Measurements from ENCODE around the gene CALN1.

Gene CALN1

DNA sequence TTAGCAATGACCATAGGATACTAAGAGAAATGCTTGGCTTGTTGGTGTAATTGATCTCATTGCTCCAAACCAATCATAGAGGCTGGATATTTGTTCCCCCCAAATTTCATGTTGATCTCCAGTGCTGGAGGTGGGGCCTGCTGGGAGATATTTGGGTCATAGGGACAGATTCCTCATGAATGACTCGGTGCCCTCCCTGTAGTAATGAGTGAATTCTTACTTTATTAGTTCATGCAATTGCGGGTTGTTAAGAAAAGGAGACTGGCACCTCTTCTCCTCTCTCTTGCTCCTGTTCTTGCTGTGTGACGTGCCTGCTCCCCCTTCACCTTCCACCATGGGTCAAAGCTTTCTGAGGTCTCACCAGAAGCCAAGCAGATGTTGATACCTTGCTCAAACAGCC lies 630.1 kb downstream of the CALN1 start:
- Histone ChIP-seq H3K4me1 (ENCODE audit: control insufficient read depth, insufficient read depth, low read length, poor library complexity, severe bottlenecking) (no peaks in the 10 kb centered on the region), H3K4me3 (ENCODE audit: insufficient read depth, low read depth, low read length, poor library complexity, severe bottlenecking) (no peak overlapping the region), H3K36me3 (ENCODE audit: control insufficient read depth, insufficient read depth, low read length) (no peaks in the 10 kb centered on the region), H3K9me3 (ENCODE audit: control insufficient read depth, low read length) (no peaks in the 10 kb centered on the region), H3K27me3 (replicated peaks; ENCODE audit: control insufficient read depth, insufficient read depth, low read length, poor library complexity, severe bottlenecking) (no peaks in the 10 kb centered on the region), H3K27ac (ENCODE audit: insufficient read depth, low read length, poor library complexity, severe bottlenecking) (no peak overlapping the region)
- no peak for DNase-seq

DNA sequence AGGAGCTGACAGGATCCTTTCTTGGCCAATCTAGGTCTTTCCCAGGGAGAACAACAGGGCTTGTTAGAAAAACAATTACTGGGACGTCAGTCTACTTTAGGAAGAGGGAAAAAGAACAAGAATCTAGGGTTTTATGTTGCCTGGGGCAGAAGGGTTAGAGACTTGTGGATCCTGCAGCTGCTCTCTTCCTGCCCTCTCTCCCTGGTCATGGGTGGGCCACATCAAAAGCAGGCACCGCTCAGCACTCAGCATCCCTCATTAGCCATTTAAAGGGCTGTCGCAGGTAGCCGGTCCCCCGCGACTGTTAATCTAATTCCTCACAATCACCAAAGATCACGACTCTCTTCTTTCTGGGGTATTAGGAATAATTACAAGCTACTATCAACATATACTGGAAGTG lies 631.9 kb downstream of the CALN1 start:
- Histone ChIP-seq H3K27ac (ENCODE audit: insufficient read depth, low read length, poor library complexity, severe bottlenecking) (no peak overlapping the region), H3K27me3 (replicated peaks; ENCODE audit: control insufficient read depth, insufficient read depth, low read length, poor library complexity, severe bottlenecking) (no peaks in the 10 kb centered on the region), H3K9me3 (ENCODE audit: control insufficient read depth, low read length) (no peaks in the 10 kb centered on the region), H3K4me1 (ENCODE audit: control insufficient read depth, insufficient read depth, low read length, poor library complexity, severe bottlenecking) (no peaks in the 10 kb centered on the region), H3K36me3 (ENCODE audit: control insufficient read depth, insufficient read depth, low read length) (no peaks in the 10 kb centered on the region), H3K4me3 (ENCODE audit: insufficient read depth, low read depth, low read length, poor library complexity, severe bottlenecking) (no peak overlapping the region)
- DNase-seq: no peak

DNA sequence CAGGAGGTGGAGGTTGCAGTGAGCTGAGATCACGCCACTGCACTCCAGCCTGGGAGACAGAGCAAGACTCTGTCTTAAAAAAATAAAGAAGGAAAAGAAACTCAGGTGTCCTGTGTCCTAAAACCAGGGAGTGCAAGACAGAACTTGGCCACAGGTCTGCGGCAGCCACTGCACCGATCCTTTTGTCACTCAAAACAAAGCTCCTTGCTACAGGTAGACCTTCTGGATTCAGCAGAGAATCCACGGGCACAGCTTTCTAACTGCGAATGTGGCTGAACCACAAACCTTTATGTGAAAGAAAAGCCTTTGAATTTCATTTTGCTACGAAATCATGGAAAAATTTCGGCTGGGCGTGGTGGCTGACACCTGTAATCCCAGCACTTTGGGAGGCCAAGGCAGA lies 634.9 kb downstream of the CALN1 start:
- H3K9me3 ChIP-seq (ENCODE audit: control insufficient read depth, low read length): no peaks in the 10 kb centered on the region
- H3K27ac ChIP-seq (ENCODE audit: insufficient read depth, low read length, poor library complexity, severe bottlenecking): no peak overlapping the region
- H3K4me3 ChIP-seq (ENCODE audit: insufficient read depth, low read depth, low read length, poor library complexity, severe bottlenecking): no peak overlapping the region
- no peaks in the 10 kb centered on the region for H3K27me3 ChIP-seq (replicated peaks; ENCODE audit: control insufficient read depth, insufficient read depth, low read length, poor library complexity, severe bottlenecking)
- DNase-seq: no peak
- no peaks in the 10 kb centered on the region for H3K4me1 ChIP-seq (ENCODE audit: control insufficient read depth, insufficient read depth, low read length, poor library complexity, severe bottlenecking)
- no peaks in the 10 kb centered on the region for H3K36me3 ChIP-seq (ENCODE audit: control insufficient read depth, insufficient read depth, low read length)

DNA sequence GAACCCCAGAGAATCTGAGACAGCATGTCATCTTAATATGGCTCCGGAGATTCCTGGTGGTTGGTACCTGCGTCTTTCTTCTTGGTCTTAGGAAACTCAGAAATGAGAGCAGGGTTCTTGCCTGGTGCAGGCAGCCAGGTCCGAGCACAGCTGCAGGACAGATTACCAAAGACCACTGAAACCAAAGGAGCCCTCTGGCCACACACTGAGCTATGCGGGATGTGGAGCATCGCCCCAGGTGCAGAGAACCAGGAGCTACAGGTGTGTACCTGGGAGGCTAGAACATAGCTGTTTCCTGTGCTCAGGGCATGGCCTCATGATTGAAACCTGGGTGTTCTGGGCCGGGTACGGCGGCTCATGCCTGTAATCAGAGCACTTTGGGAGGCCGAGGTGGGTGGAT lies 635.4 kb downstream of the CALN1 start:
- Histone ChIP-seq H3K36me3 (ENCODE audit: control insufficient read depth, insufficient read depth, low read length) (no peaks in the 10 kb centered on the region), H3K4me3 (ENCODE audit: insufficient read depth, low read depth, low read length, poor library complexity, severe bottlenecking) (no peak overlapping the region), H3K27ac (ENCODE audit: insufficient read depth, low read length, poor library complexity, severe bottlenecking) (no peak overlapping the region), H3K4me1 (ENCODE audit: control insufficient read depth, insufficient read depth, low read length, poor library complexity, severe bottlenecking) (no peaks in the 10 kb centered on the region), H3K9me3 (ENCODE audit: control insufficient read depth, low read length) (no peaks in the 10 kb centered on the region), H3K27me3 (replicated peaks; ENCODE audit: control insufficient read depth, insufficient read depth, low read length, poor library complexity, severe bottlenecking) (no peaks in the 10 kb centered on the region)
- DNase-seq: no peak

DNA sequence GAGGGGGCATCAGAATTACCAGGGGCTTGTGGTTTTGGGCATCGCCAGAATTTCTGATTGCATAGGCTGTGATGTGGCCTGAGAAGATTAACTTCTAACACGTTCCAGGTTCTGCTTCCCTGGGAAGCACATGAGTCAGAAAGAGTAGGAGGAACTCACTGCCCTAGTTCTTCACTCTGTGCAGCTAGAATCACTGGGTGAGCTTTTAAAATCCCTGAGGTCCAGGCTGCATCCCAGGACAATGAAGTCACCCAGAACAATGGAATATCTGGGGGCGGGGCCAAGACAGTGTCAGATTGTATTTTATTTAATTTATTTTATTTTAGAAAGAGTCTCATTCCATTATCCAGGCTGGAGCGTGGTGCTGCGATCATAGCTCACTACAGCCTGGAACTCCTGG lies 636.5 kb downstream of the CALN1 start:
- Histone ChIP-seq H3K4me1 (ENCODE audit: control insufficient read depth, insufficient read depth, low read length, poor library complexity, severe bottlenecking) (no peaks in the 10 kb centered on the region), H3K9me3 (ENCODE audit: control insufficient read depth, low read length) (no peaks in the 10 kb centered on the region), H3K4me3 (ENCODE audit: insufficient read depth, low read depth, low read length, poor library complexity, severe bottlenecking) (no peak overlapping the region), H3K27ac (ENCODE audit: insufficient read depth, low read length, poor library complexity, severe bottlenecking) (no peak overlapping the region), H3K36me3 (ENCODE audit: control insufficient read depth, insufficient read depth, low read length) (no peaks in the 10 kb centered on the region), H3K27me3 (replicated peaks; ENCODE audit: control insufficient read depth, insufficient read depth, low read length, poor library complexity, severe bottlenecking) (no peaks in the 10 kb centered on the region)
- no peak for DNase-seq

DNA sequence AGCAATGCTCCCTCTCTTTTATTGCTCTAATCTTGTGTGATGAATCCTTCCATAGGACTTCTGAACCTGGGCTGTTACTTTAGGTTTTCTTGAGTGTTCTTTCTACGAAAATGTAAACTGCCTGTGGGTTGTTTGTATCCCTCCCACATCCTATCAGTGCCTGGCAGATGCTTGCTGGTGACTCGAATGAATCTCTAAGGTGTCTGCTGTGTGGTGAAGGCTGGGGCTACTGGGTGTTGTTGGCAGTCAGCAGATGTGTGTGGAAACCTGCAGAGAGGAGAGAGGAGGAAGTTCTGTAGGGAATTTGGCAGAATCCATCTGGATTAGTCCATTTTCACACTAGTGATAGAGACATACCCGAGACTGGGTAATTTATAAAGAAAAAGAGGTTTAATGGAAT lies 639.4 kb downstream of the CALN1 start:
- no peak for DNase-seq
- no peak overlapping the region for H3K27ac ChIP-seq (ENCODE audit: insufficient read depth, low read length, poor library complexity, severe bottlenecking)
- H3K9me3 ChIP-seq (ENCODE audit: control insufficient read depth, low read length): no peaks in the 10 kb centered on the region

DNA sequence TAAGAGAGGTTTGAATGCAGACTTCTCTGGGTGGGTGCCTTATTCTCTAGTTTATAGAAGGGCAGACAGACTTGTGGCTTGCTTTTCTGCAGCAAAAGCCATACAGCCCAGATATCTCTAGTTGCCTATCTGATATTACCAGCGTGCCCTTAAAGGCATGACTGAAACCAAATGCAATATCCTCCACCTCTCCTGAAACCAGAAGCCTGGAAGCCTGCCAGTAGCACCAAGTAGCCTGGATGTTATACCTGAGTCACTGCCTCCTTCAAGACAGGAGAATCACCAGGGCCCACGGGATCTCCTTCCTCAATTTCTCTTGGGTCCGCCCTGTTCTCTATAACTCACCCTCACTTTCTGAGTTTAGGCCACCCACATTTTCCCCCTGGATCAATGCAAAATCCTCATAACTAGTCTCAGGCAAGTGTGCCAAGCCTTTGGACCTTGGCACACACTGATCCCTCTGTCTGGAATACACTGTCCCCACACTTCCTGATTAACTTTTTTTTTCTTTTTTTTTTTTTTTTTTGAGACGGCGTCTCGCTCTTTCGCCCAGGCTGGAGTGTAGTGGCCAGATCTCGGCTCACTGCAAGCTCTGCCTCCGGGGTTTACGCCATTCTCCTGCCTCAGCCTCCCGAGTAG lies 641.8 kb downstream of the CALN1 start:
- DNase-seq: no peak
- no peak overlapping the region for H3K4me3 ChIP-seq (ENCODE audit: insufficient read depth, low read depth, low read length, poor library complexity, severe bottlenecking)
- no peaks in the 10 kb centered on the region for H3K9me3 ChIP-seq (ENCODE audit: control insufficient read depth, low read length)
- no peak overlapping the region for H3K27ac ChIP-seq (ENCODE audit: insufficient read depth, low read length, poor library complexity, severe bottlenecking)
- no peaks in the 10 kb centered on the region for H3K27me3 ChIP-seq (replicated peaks; ENCODE audit: control insufficient read depth, insufficient read depth, low read length, poor library complexity, severe bottlenecking)
- H3K36me3 ChIP-seq (ENCODE audit: control insufficient read depth, insufficient read depth, low read length): no peaks in the 10 kb centered on the region
- no peaks in the 10 kb centered on the region for H3K4me1 ChIP-seq (ENCODE audit: control insufficient read depth, insufficient read depth, low read length, poor library complexity, severe bottlenecking)

More for the DNA sequence above, 639.4 kb downstream of the CALN1 start:
- no peak overlapping the region for H3K4me3 ChIP-seq (ENCODE audit: insufficient read depth, low read depth, low read length, poor library complexity, severe bottlenecking)
- H3K4me1 ChIP-seq (ENCODE audit: control insufficient read depth, insufficient read depth, low read length, poor library complexity, severe bottlenecking): no peaks in the 10 kb centered on the region
- no peaks in the 10 kb centered on the region for H3K36me3 ChIP-seq (ENCODE audit: control insufficient read depth, insufficient read depth, low read length)
- no peaks in the 10 kb centered on the region for H3K27me3 ChIP-seq (replicated peaks; ENCODE audit: control insufficient read depth, insufficient read depth, low read length, poor library complexity, severe bottlenecking)

DNA sequence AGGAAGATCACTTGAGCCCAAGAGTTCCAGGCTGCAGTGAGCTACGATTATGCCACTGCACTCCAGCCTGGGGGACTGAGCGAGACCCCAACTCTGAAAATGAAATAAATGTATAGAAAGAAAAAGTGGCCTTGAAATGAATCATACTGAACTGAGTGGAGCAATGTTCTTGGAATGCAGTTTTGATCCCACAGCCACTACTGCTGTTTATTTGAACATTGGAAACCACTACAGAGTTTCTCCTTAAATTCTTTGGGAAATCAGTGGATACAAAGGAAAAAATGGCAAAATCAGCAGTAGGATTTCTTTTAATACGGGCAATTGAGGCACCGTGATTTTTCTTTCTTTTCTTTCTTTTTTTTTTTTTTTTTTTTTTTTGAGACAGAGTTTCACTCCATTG lies 642.8 kb downstream of the CALN1 start:
- no peak overlapping the region for H3K4me3 ChIP-seq (ENCODE audit: insufficient read depth, low read depth, low read length, poor library complexity, severe bottlenecking)
- H3K27me3 ChIP-seq (replicated peaks; ENCODE audit: control insufficient read depth, insufficient read depth, low read length, poor library complexity, severe bottlenecking): no peaks in the 10 kb centered on the region
- no peak for DNase-seq
- H3K36me3 ChIP-seq (ENCODE audit: control insufficient read depth, insufficient read depth, low read length): no peaks in the 10 kb centered on the region
- no peaks in the 10 kb centered on the region for H3K4me1 ChIP-seq (ENCODE audit: control insufficient read depth, insufficient read depth, low read length, poor library complexity, severe bottlenecking)
- H3K27ac ChIP-seq (ENCODE audit: insufficient read depth, low read length, poor library complexity, severe bottlenecking): no peak overlapping the region
- no peaks in the 10 kb centered on the region for H3K9me3 ChIP-seq (ENCODE audit: control insufficient read depth, low read length)

DNA sequence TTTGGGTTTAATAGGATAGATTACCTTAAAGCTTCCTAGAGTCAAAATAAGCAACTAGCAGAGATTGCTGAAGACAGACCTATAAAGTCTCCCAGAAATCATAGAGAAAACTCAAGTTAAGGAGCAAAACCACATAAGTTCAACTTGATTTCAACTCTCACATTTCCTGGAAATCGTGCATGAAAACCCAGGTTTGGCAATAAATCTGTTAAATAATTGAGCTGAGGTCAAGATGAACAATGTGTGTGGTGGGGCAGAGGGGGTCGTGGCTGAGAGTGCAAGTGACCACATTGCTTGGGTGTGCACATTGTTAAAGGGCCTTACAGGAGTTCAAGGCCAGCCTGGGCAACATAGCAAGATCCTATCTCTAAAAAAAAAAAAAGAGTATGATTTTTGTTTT lies 643.7 kb downstream of the CALN1 start:
- Histone ChIP-seq H3K9me3 (ENCODE audit: control insufficient read depth, low read length) (no peaks in the 10 kb centered on the region), H3K27ac (ENCODE audit: insufficient read depth, low read length, poor library complexity, severe bottlenecking) (no peak overlapping the region), H3K4me1 (ENCODE audit: control insufficient read depth, insufficient read depth, low read length, poor library complexity, severe bottlenecking) (no peaks in the 10 kb centered on the region), H3K4me3 (ENCODE audit: insufficient read depth, low read depth, low read length, poor library complexity, severe bottlenecking) (no peak overlapping the region), H3K36me3 (ENCODE audit: control insufficient read depth, insufficient read depth, low read length) (no peaks in the 10 kb centered on the region), H3K27me3 (replicated peaks; ENCODE audit: control insufficient read depth, insufficient read depth, low read length, poor library complexity, severe bottlenecking) (no peaks in the 10 kb centered on the region)
- DNase-seq: no peak

DNA sequence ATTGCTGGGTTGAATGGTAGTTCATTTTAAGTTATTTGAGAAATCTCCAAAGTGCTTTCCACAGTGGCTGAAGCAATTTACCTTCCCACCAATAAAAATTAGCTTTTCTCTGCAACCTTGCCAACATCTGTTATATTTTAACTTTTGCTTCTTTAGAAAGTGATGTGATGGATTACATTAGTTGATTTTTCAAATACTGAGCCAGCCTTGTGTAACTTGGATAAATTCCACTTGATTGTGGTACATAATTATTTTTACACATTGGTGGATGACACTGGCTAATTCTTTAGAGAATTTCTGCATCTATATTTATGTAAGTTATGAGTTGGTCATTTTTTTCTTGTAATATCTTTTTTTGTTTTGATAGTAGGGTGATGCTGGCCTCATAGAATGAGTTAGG lies 646.1 kb downstream of the CALN1 start:
- Histone ChIP-seq H3K9me3 (ENCODE audit: control insufficient read depth, low read length) (peaks cover 4% of the 10 kb centered on the region), H3K4me1 (ENCODE audit: control insufficient read depth, insufficient read depth, low read length, poor library complexity, severe bottlenecking) (no peaks in the 10 kb centered on the region), H3K36me3 (ENCODE audit: control insufficient read depth, insufficient read depth, low read length) (no peaks in the 10 kb centered on the region), H3K27me3 (replicated peaks; ENCODE audit: control insufficient read depth, insufficient read depth, low read length, poor library complexity, severe bottlenecking) (no peaks in the 10 kb centered on the region), H3K4me3 (ENCODE audit: insufficient read depth, low read depth, low read length, poor library complexity, severe bottlenecking) (no peak overlapping the region), H3K27ac (ENCODE audit: insufficient read depth, low read length, poor library complexity, severe bottlenecking) (no peak overlapping the region)
- no peak for DNase-seq
